ENCODE measurements around the gene HSD17B8.
A peak's percentile ranks its signal among the peaks of the same experiment; 100 is the strongest.
"Not testable (repeated sequence)": the region's sequence is repeated elsewhere in the genome, so short reads cannot be mapped to it uniquely, and the experiment has no call there.

The HSD17B8 gene

DNA sequence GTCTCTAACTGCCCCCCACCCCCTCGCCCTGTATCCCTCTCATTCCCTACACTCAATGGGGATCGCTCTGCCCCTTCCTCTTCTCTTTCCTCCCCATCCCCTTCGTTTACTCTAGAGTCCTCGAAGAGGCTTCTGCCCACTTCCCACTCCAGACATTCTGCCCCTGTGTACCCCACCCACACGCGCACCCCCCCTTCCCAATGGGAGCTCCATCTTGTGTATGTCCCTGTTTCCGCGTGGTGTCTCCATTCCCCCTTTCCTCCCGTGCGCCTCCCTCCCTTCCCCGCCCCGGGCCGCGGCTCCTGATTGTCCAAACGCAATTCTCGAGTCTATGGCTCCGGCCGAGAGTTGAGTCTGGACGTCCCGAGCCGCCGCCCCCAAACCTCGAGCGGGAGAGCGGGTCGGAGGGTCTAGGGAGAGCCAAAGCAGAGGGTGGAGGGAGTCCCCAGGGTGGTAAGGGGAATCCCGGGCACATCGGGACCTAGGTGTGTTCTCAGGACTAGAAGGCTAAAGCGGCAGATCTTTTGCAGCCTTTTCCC lies 3.2 kb downstream of the HSD17B8 start:
- no peak for DNase-seq

DNA sequence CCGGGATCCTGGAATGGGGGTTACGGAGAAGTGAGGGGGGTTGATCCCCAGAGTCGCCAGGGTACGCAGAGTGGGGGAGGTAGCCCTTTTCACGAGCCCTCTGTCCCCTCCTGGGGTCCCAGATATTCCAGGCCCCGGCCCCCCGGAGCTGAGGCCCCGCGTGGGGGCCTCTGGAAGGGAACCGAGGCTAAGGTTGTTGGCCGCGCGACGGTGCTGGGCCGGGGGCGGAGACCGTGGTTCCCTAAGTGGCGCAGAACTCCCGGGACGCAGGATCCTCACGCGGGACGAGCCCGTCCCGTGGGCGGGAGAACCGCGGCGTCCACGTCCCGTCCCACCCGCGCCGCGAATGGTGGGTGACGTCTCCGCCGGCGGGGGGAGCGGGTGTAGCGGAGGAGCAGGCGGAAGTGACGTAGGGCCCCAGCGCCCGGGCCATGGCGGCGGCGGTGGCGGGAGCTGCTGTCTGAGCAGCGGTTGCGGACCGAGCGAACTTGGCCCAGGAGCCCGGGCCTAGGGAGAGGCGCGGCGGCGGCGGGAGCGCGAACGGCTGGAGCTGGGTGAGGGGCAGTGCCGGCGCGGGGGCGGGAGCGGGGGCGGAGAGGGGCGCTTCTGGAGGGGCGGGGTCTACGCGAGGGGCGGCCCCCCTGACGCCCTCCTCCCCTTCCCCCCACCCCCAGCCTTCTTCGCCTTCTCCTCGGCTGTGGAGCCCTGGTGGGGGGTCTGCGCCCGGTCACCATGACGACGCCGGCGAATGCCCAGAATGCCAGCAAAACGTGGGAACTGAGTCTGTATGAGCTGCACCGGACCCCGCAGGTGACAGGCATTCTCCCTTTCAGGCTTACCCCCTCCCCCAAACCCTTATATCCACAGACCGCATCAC lies 3.9 kb downstream of the HSD17B8 start, which contains the start of gene RING1:
TSS of gene RING1 (plus strand) at position 410 of the 877 bp plus-strand sequence. CDS start at position 733, 323 bp downstream.
- peak; percentile 90 for DNase-seq

DNA sequence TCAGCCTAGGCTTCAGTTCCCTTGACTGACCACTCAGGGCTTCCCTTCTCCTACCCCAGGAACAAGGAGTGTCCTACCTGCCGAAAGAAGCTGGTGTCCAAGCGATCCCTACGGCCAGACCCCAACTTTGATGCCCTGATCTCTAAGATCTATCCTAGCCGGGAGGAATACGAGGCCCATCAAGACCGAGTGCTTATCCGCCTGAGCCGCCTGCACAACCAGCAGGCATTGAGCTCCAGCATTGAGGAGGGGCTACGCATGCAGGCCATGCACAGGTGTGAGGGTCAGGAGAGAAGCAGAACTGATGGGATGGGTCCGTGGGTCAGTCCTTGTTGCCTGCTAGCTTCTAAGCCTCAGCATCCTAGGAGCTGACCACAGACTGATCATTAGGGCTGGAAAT lies 5.4 kb downstream of the HSD17B8 start:
- no peak for DNase-seq

DNA sequence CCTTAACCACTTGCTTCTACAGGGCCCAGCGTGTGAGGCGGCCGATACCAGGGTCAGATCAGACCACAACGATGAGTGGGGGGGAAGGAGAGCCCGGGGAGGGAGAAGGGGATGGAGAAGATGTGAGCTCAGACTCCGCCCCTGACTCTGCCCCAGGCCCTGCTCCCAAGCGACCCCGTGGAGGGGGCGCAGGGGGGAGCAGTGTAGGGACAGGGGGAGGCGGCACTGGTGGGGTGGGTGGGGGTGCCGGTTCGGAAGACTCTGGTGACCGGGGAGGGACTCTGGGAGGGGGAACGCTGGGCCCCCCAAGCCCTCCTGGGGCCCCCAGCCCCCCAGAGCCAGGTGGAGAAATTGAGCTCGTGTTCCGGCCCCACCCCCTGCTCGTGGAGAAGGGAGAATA lies 6.7 kb downstream of the HSD17B8 start:
- no peak for DNase-seq

DNA sequence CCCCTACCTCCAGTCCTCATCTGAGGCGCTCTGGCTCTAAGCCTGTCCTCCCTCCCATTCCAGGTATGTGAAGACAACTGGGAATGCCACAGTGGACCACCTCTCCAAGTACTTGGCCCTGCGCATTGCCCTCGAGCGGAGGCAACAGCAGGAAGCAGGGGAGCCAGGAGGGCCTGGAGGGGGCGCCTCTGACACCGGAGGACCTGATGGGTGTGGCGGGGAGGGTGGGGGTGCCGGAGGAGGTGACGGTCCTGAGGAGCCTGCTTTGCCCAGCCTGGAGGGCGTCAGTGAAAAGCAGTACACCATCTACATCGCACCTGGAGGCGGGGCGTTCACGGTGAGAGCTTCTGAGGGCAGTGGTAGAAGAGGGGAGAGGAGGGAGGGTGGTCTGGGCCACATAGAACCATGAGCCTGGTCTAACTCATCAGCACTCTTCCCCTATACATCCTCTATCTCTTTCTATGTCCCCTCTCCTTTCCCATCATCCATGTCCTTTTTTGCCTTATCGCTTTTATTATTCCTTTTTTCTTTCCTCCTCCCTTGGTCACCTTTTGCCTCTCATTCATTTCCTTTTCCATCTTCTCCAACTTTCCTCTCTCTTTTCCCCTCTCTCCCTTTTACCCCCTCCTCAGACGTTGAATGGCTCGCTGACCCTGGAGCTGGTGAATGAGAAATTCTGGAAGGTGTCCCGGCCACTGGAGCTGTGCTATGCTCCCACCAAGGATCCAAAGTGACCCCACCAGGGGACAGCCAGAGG lies 7.4 kb downstream of the HSD17B8 start:
- no peak for DNase-seq

DNA sequence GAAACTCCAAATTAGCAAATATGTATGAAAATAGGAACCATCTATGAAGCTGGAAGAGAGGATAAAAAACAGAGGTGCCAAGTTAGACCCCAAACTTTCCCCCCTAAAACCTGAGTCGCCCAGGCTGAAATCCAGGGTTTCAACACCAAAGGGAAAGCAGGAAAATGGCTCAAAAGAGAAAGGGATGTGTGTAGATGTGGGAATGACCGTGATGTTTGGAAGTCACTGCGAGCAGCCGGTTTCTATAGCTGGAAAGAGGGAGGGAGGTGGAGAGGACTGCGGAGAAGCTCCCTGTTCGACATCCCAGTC lies 8.4 kb downstream of the HSD17B8 start:
- DNase-seq, result no peak

DNA sequence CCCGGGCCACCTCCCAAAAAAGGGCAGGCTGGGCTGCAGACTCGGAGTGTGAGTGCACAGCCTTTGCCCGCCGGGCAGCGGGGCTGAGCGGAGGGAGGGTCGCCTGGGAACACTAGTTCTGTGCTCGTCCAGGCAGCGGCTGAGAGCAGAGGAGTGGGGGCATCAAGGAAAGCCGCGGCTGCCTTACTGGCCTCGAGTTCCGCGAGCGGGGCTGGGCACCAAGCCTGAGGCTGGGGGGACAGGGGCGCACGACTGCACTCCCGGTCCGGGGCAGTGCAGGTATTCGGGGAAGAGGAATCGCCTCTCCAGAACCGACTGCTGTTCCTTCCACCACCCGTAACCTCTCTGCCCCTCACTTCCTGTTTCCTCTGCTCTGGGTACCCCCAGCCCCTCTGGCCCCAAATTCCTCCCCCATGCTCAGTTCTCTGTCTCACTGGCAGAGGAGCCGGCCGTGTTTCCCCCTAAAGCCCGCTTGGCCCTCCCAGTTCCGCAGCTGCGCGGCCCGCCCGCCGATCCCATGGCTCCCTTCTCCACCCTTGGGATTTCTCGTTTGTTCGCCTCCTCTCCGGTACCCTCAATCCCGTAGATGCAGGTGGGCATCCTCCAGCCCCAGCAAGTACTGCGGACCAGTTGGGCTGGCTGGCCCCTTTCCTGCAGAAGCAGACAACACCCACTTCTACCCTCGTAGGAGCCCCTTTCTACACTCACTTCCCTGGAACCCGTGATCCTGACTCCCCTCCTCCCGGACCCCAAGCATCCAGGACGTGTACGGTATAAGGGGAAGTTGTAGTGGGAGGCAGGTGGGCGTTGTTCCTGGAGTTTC lies 8.9 kb downstream of the HSD17B8 start:
- no peak for DNase-seq

DNA sequence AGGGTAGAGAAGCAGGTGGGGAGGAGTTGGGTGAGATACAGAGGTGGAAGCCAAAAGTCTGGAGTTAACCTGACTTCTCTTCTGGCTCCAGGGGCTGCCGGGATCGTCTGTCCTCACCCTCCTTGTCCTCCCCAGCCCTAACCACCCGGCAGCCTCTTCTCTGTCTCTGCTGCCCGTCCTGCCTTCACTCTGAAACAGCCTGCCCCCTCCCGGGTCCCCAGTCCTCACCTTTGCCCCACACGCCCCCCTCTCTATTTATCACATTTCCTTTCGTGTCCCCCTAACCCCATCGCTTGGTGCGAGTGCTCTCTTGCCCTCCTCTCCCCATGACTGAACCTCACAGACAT lies 9.5 kb downstream of the HSD17B8 start:
- DNase-seq, result no peak

DNA sequence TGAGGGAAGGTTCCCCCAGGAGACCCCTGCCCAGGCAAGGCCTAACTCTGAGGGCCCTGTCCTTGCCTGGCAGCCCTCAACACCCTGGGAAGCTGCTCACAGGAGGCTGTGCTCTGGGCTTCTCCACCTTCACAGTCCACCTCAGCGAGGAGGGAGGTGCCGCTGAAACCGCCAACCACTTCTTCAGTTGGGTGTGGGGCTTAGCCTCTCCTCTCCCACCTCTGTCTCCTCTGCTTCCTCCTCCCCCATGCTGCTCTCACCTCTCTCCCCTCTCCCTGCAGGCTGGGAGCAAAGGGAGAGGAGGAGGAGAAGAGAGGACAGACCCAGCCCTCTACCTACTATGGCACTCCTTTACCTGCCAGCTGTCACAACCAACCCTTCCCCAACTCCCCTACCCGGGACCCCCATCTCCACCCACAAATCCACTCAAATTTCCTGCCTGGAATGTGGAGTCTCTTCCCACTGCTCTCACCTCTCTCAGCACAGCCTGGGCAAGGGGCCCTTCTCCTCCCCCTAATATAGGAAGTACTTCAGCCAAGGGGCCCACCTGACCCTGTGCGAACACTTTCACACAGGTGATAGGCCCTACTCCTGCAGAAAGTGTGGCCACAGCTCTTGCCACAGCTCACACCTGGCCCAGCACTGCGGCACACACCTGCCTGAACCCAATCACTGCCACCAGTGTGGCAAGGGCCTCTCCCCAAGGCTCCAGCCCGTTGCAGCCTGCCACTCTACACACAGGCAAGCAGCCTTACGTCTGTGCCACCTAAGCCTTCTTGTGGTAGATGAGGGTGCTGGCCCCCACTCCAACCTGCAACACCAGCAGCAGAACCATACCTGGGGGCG lies 11.0 kb downstream of the HSD17B8 start:
- no peak for DNase-seq

DNA sequence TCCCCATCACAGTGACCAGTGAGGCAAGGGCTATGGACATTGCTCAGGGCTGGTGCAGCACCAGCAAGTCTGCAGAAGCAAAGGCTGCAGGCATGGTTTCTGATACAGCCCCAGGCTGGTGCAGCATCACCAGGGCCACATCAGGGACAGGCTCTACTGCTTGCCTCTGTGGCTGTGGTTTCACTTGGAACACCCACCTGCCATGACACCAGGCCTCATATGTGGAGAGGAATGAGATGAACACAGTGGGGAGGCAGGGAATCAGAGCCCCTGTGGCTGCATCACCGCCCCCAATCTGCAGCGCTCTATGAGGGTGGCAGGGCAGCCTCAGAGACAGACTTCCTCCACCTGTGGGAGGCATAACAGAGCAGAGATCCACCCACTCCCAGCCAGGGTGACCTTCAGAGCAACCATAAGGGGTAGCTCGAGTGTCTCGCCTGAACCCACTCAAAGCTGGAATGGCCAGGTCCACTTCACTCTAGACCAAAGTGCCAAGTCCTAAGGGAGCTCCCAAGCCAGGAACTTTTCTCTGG lies 11.7 kb downstream of the HSD17B8 start:
- DNase-seq, result no peak

DNA sequence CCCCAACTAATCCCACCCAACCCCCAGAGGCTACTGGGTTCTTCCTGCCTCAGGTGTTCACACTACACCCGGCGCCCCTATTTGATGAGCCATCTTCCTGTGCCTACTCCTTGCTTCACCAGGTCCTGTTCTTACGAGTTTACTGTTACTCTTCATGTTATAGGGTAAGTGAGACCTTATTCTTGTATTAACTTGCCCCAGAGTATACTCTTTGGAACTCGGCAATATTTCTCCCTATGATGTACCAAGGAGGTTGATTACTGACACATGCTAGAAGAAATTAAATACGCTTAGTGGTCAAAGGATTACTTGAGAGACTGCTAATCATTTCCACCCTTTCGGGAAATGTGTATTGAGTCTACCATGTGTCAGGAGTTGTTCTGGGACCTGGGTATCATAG lies 12.8 kb downstream of the HSD17B8 start:
- no peak for DNase-seq

DNA sequence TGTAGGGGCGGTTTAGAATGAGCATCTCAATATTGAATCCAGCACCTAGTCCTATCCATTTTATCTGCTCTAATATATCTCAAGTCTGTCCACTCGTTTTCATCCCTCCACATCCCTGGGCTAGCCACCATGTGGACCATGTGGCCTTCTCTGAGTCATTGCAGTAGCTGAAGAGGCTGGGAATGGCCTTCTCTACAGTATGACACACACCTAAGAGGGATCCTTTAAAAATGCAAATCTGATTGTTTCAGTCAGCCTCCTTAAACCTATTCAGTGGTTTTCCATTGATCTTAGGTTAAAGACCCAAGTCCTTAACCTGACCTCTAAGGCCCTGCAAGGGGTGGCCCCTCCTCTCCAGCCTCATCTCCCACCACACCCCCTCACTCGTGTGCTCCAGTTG lies 13.2 kb downstream of the HSD17B8 start:
- no peak for DNase-seq

DNA sequence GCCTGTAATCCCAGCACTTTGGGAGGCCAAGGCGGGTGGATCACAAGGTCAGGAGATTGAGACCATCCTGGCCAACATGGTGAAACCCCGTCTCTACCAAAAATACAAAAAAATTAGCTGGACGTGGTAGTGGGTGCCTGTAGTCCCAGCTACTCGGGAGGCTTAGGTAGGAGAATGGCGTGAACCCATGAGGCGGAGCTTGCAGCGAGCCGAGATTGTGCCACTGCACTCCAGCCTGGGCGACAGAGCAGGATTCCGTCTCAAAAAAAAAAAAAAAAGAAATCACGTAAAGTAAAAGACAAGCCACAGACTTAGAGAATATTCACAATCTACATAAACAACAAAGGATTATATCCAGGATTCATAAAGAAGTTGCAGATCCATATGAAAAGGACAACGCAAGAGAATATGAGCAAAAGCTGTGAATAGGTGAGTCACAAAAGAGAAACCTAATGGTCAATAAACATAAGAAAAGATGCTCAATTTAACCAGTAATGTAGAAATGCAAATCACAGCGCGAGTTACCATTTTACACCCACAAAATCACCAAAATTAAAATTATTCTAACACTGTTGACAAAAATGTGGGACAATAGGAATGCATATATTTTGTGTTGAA lies 22.2 kb downstream of the HSD17B8 start:
- DNase-seq, result not testable (repeated sequence)

DNA sequence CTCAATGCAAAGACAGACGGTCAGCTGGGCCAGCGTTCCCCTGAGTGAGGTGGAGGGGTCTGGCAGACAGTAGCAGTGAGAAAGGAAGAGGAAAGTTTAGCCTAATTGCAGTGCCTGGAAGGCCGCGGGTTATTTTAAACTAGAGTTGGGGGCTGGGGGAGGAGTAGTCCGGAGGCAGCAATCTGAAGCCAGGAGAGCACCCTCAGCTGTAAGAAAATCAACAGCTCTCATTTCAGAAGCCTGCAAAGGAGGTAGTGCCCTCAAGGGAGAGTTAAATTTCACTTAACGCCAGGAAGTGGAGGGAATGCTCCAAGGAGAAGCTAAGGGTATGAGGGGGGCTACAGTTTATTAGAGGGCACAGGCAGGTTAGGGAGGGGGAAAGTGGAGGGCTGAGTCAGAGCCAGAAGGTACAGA lies 30.8 kb downstream of the HSD17B8 start:
- DNase-seq, result no peak

DNA sequence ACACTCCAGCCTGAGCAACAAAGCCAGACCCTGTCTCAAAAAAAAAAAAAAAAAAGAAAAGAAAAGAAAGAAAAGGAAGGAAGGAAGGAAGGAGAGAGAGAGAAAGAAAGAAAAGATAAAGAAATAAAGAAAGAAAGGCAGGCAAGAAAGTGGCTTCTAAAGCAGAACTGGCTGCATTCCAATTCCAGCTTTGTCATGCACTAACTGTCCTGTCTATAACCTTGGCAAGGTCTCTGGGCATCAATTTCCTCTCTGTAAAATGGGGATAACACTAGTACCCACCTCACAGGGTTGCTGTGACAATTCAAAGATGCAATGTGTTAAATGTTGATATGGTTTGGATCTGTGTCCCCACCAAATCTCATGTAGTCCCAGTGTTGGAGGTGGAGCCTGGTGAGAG lies 31.9 kb downstream of the HSD17B8 start:
- DNase-seq, result no peak

DNA sequence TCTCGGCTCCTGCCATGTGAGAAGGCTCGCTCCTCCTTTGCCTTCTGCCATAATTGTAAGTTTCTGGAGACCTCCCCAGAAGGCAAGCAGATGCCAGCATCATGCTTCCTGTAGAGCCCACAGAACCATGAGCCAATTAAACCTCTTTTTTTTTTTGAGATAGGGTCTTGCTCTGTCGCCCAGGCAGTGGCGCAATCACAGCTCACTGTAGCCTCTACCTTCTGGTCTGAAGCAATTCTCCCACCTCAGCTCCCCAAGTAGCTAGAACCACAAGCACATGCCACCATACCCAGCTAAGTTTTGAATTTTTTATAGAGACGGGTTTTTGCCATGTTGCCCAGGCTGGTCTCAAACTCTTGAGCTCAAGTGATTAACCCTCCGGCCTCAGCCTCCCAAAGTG lies 32.4 kb downstream of the HSD17B8 start:
- DNase-seq, result no peak

DNA sequence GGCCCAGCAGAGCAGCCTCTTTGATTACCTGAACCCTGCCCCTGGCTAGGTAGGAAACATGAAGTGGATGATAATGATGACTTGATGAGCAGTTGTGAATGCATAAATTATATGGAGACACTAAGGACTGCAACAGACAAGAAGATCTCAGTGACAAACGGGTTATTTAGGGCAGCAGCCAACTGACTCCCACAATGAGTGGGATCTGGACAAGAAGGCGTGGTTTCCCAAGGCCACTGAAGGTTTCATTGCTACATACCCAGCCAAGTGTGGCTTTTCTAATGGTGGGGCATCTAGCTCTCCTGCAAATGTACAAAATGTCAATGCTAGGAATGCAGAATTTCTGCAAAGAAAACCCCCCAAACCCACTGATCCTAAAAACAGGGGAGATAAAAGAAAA lies 33.3 kb downstream of the HSD17B8 start:
- DNase-seq, result no peak

DNA sequence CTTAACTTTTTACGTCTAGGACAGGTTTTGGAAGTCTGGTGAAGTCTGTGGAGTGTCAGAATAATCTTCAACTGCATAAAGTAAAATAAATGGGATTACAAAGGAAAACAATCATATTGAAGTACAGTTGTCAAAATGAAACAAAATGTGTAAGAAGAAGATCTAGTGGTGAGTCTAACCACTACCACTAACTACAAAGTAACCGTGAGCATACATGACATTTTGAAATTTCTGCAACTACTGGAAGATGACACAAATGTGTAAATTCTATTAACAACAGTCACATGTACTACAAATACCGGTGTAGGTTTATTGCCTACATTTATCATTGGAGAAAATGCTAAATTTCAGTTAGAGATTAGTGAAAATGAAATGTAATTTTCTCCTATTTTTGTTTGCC lies 37.5 kb downstream of the HSD17B8 start:
- peak; percentile 29 for DNase-seq

DNA sequence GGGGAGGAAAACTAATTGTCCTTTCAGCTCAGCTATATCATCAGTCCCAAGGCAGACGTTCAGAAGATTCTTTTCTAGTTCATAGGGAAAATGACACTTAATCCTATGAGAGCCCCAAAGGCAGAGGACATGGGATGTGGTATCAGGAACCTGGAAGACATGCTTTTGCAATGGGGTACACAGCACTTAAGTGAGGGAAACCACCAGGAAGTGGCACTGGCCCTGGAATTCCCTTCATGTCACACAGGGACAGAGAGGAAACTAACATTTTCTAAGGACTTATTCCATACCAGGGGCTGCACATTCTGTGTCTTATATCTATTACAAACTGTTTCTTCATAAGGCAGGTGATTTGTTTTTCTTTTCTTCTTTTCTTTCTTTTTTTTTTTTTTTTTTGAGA lies 39.0 kb downstream of the HSD17B8 start:
- no peak for DNase-seq

DNA sequence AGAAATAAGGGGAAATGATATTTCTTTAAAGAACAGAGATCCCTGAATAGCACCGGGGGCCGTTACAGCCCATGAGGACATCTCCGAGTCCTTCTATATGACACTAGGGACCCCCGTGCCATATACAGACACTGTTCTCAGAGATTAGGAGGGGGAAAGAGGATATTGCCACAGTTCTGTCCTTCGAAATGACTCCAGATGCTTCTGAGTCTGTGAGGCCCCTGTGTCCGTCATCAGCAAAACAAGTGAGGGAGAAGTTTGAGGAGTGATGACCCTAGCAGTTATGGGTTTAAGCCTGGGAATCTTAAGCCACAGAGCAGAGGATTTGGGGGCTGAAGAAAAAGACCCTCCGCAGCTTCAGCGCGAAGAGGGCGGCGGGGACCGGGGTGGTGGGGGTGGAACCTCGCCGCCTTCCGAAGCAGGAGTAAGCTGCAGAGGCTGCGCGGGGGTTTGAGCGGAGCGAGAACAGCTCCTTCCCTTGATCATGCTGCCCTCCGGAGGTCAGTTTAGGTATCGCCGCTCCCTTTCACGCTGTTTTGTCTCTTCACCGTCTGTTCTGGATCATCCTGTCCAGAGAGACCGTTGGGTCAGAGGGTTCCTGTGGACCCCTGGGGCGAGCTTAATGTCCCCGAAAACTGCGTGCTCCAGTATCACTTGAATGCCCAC lies 43.7 kb downstream of the HSD17B8 start:
- peak; percentile 91 for DNase-seq

DNA sequence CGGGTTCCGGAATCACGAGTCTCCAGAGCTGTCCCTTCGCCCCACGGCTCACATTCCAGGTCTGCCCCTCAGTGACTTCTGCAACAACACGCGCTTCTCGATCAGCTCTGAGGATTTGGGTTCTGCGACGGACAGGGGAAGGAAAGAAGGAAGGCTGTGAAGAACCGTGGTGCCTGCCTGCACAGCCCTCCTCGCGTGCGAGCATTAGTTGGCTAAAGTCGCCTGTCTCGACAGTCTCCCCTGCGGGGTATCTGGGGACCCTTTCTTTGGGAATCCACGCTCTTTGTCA lies 44.1 kb downstream of the HSD17B8 start:
- DNase-seq, result no peak
